Measurements from ENCODE around the gene RASD1.
"Not testable (repeated sequence)": the region's sequence is repeated elsewhere in the genome, so short reads cannot be mapped to it uniquely, and the experiment has no call there.

The RASD1 gene

DNA sequence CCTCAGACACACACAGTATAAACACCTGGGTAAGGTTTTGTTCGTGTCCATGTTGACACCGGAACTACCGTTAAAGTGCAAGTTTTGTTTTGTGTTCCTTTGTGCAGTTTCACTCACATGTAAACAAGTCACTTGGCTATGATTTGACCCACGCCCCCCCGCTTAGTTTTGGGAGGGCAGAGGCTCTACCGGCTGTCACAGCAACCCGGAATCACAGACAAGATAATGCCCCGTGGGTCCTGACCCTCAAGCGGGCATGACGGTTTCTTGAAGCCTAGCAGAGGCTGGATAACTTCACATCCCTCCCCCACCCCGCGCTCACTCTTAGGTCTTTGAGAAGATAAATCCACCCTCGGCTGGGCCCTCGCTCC is 1.7 kb downstream of the RASD1 start:
- peaks cover 28% of the 10 kb centered on the region for H3K4me1 ChIP-seq (ENCODE audit: control insufficient read depth, insufficient read depth, low read length)
- peaks cover 19 to 23% of the 10 kb centered on the region in 2 donors for H3K36me3 ChIP-seq (ENCODE audit: control insufficient read depth in 2 of 2, insufficient read depth in 2 of 2, low read length in 2 of 2)
- no peaks in the 10 kb centered on the region for H3K9me3 ChIP-seq (ENCODE audit: control insufficient read depth in 2 of 2, low read length in 2 of 2)
- H3K9ac ChIP-seq (ENCODE audit: low read length in 2 of 2): no peak overlapping the region
- H3K4me3 ChIP-seq (ENCODE audit: low read length in 2 of 2): peak overlapping the region in 1 of 2 donors; percentile 80
- H3K27me3 ChIP-seq (ENCODE audit: control insufficient read depth in 1 of 2, insufficient read depth in 2 of 2, low read length in 2 of 2): no peaks in the 10 kb centered on the region
- H3K27ac ChIP-seq (ENCODE audit: low read length): no peak overlapping the region

DNA sequence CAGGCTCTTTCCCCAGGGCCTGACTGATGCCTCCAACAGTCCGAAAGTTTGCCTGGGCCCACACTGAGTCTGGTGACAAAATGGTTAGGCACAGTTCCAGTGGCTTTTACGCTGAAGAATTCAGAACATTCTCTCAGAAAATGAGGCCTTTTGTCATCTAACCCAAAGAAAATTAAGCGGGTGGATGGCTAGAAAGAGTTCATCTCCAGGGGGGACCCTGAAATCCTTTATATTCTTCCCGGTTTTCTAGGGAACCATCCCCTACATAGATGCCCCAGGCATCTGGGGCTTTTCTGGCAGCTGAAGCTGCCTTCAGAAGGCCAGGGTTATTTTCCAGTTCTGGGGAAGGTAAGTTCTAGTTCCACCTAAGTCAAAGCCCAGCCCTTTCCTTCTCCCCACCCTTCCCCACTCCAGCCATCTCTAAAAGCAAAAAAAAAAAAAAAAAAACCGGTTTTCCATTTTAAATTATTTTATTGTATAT is 2.2 kb downstream of the RASD1 start:
- Histone ChIP-seq H3K9me3 (ENCODE audit: control insufficient read depth in 2 of 2, low read length in 2 of 2) (no peaks in the 10 kb centered on the region), H3K9ac (ENCODE audit: low read length in 2 of 2) (no peak overlapping the region), H3K4me1 (ENCODE audit: control insufficient read depth, insufficient read depth, low read length) (peaks cover 28% of the 10 kb centered on the region), H3K27ac (ENCODE audit: low read length) (no peak overlapping the region), H3K4me3 (ENCODE audit: low read length in 2 of 2) (no peak overlapping the region), H3K36me3 (ENCODE audit: control insufficient read depth in 2 of 2, insufficient read depth in 2 of 2, low read length in 2 of 2) (peaks cover 19 to 24% of the 10 kb centered on the region in 2 donors), H3K27me3 (ENCODE audit: control insufficient read depth in 1 of 2, insufficient read depth in 2 of 2, low read length in 2 of 2) (no peaks in the 10 kb centered on the region)

DNA sequence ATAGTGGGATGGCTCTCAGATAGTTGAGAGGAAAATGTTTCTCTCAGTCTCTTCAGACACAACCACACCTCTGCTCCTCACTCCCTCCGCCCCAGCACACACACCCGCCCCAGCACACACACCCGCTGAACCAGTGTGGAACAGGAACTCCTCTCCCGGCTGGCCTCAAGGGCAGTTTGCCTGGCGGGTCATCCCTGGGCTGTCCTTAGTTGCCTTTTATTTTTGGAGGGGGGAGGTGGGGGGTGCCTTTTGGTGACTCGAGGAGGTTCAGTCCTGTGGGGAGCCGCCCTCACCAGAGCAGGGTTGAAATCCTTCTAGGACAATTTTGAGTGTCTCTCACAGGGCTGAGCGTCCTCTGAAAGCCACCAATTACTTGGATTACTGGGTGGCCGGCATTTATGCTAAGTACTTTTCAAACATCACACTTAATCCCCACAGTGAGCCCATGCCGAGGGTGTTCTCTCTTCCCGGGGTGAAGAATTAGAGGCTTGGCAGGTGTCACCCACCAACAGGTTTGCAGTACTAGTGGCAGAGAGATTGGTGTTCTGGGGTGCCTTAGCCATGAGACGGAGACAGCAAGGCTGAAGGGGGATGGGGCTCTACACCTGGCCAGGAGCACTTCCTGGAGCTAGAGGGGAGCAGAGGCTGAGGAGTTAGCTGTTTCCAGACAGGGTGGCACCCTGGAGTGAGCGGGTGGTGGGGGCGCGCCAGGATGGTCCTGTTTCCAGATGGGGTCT is 2.8 kb downstream of the RASD1 start:
- no peak overlapping the region for H3K27ac ChIP-seq (ENCODE audit: low read length)
- no peak overlapping the region for H3K9ac ChIP-seq (ENCODE audit: low read length in 2 of 2)
- H3K27me3 ChIP-seq (ENCODE audit: control insufficient read depth in 1 of 2, insufficient read depth in 2 of 2, low read length in 2 of 2): no peaks in the 10 kb centered on the region
- no peak overlapping the region for H3K4me3 ChIP-seq (ENCODE audit: low read length in 2 of 2)
- no peaks in the 10 kb centered on the region for H3K9me3 ChIP-seq (ENCODE audit: control insufficient read depth in 2 of 2, low read length in 2 of 2)
- H3K36me3 ChIP-seq (ENCODE audit: control insufficient read depth in 2 of 2, insufficient read depth in 2 of 2, low read length in 2 of 2): peaks cover 19 to 28% of the 10 kb centered on the region in 2 donors
- peaks cover 28% of the 10 kb centered on the region for H3K4me1 ChIP-seq (ENCODE audit: control insufficient read depth, insufficient read depth, low read length)

DNA sequence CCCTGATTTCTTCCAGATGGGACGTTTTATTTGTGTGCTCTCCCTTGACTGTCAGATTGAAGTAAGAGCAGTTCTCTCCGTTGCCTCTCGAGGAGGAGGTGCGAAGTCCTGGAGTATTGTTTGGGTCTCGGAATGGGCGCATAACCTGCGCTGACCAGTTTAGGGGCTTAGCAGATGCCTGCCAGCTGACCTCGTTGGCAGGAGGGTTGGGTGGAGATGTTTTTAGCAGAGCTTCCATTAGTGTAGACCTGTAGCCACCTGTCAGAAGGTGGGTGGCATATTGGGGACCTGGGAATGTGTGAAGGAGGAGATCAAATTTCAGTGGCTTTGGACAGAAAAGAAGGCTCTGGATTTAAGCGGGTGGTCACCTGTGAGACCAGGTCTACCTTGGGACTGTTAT is 3.6 kb downstream of the RASD1 start:
- Histone ChIP-seq H3K4me1 (ENCODE audit: control insufficient read depth, insufficient read depth, low read length) (peaks cover 28% of the 10 kb centered on the region), H3K9ac (ENCODE audit: low read length in 2 of 2) (no peak overlapping the region), H3K36me3 (ENCODE audit: control insufficient read depth in 2 of 2, insufficient read depth in 2 of 2, low read length in 2 of 2) (peaks cover 26 to 30% of the 10 kb centered on the region in 2 donors), H3K27ac (ENCODE audit: low read length) (no peak overlapping the region), H3K27me3 (ENCODE audit: control insufficient read depth in 1 of 2, insufficient read depth in 2 of 2, low read length in 2 of 2) (no peaks in the 10 kb centered on the region), H3K4me3 (ENCODE audit: low read length in 2 of 2) (no peak overlapping the region), H3K9me3 (ENCODE audit: control insufficient read depth in 2 of 2, low read length in 2 of 2) (no peaks in the 10 kb centered on the region)

DNA sequence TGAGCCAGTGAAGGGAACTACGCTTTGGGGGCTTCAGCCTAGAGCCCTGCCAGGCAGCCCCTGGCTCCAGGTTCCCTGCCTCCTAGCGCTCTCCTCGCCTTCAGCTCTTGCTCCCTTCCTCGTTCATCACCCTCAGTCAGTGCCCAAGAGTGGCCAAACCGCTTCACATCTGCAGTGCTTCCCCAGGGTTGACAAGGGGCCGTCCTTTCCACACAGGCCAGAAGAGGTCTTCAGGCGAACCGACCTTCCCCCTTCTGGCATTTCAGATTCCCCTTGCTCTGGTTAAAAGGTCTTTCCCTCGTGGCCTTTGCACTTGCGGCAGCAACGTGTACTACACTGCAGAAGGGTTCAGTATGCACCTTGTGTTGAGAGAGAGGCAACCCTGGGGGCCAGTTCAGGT is 4.1 kb downstream of the RASD1 start:
- Histone ChIP-seq H3K4me3 (ENCODE audit: low read length in 2 of 2) (no peak overlapping the region), H3K36me3 (ENCODE audit: control insufficient read depth in 2 of 2, insufficient read depth in 2 of 2, low read length in 2 of 2) (peaks cover 28 to 33% of the 10 kb centered on the region in 2 donors), H3K27ac (ENCODE audit: low read length) (no peak overlapping the region), H3K9ac (ENCODE audit: low read length in 2 of 2) (no peak overlapping the region), H3K27me3 (ENCODE audit: control insufficient read depth in 1 of 2, insufficient read depth in 2 of 2, low read length in 2 of 2) (no peaks in the 10 kb centered on the region), H3K4me1 (ENCODE audit: control insufficient read depth, insufficient read depth, low read length) (peaks cover 26% of the 10 kb centered on the region), H3K9me3 (ENCODE audit: control insufficient read depth in 2 of 2, low read length in 2 of 2) (no peaks in the 10 kb centered on the region)

DNA sequence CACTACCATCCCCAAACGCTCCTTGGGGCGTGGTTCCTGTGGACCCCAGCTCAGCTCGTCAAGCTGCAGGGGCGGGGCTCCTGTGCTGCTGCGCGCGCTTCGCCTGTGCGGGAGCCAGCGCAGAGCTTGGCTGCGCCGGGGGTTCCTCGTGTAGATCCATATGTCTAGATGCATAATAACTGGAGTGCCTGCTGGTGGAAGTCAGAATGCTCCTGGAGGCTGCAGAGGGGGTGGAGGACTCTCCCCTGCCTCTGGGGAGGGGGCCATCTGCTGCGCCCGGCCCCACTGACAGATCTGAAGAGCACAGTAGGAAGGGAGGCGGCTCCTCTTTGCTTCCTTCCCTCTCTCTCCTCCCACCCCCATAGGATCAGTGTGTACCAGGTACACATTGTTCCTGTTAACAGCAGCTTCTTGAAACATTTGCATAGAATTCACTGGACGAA is 4.6 kb downstream of the RASD1 start:
- Histone ChIP-seq H3K36me3 (ENCODE audit: control insufficient read depth in 2 of 2, insufficient read depth in 2 of 2, low read length in 2 of 2) (peaks cover 28 to 33% of the 10 kb centered on the region in 2 donors), H3K9ac (ENCODE audit: low read length in 2 of 2) (no peak overlapping the region), H3K4me3 (ENCODE audit: low read length in 2 of 2) (no peak overlapping the region), H3K9me3 (ENCODE audit: control insufficient read depth in 2 of 2, low read length in 2 of 2) (no peaks in the 10 kb centered on the region), H3K27me3 (ENCODE audit: control insufficient read depth in 1 of 2, insufficient read depth in 2 of 2, low read length in 2 of 2) (no peaks in the 10 kb centered on the region), H3K27ac (ENCODE audit: low read length) (no peak overlapping the region), H3K4me1 (ENCODE audit: control insufficient read depth, insufficient read depth, low read length) (peaks cover 21% of the 10 kb centered on the region)

DNA sequence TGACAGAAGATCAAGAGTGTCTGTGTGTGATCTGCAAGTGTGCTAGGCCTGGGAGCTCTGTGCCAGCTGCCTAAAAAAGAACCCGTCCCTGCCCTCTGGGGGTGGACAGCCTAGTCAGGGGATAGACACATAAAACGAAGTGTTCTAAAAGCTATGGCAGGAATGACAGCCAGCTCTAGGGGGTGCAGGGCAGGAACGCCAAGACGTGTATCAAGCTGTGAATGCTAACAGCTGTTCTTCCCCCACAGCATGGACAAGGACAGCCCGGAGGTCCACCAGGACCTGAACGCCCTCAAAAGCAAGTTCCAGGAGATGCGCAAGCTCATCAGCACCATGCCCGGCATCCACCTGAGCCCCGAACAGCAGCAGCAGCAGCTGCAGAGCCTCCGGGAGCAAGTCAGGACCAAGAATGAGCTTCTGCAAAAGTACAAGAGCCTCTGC is 5.1 kb downstream of the RASD1 start:
- Histone ChIP-seq H3K36me3 (ENCODE audit: control insufficient read depth in 2 of 2, insufficient read depth in 2 of 2, low read length in 2 of 2) (peaks cover 28 to 33% of the 10 kb centered on the region in 2 donors), H3K9me3 (ENCODE audit: control insufficient read depth in 2 of 2, low read length in 2 of 2) (no peaks in the 10 kb centered on the region), H3K4me1 (ENCODE audit: control insufficient read depth, insufficient read depth, low read length) (peaks cover 16% of the 10 kb centered on the region), H3K27ac (ENCODE audit: low read length) (no peak overlapping the region), H3K27me3 (ENCODE audit: control insufficient read depth in 1 of 2, insufficient read depth in 2 of 2, low read length in 2 of 2) (no peaks in the 10 kb centered on the region), H3K9ac (ENCODE audit: low read length in 2 of 2) (no peak overlapping the region), H3K4me3 (ENCODE audit: low read length in 2 of 2) (no peak overlapping the region)

DNA sequence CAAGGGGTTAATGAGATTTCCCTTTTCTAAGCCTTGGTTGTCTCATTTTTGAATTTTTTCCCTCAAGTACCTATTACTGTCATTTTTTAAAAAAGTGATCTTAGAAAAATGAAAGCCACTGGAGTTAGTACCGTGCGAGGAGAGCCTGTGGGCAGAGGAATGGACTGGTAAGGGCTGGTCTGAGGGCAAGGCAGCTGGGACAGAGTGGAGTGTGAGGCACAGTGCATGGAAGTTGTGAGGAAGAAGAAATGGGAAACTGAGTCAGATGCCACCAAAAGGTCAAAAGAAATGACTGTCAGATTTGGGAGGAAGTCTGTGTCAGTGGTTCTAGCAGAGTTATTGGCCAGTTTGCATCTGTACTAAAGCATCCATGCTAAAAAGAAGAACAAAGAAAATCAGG is 8.2 kb downstream of the RASD1 start:
- H3K27ac ChIP-seq (ENCODE audit: low read length): no peak overlapping the region
- no peaks in the 10 kb centered on the region for H3K9me3 ChIP-seq (ENCODE audit: control insufficient read depth in 2 of 2, low read length in 2 of 2)
- H3K4me3 ChIP-seq (ENCODE audit: low read length in 2 of 2): no peak overlapping the region
- no peaks in the 10 kb centered on the region for H3K27me3 ChIP-seq (ENCODE audit: control insufficient read depth in 1 of 2, insufficient read depth in 2 of 2, low read length in 2 of 2)
- H3K4me1 ChIP-seq (ENCODE audit: control insufficient read depth, insufficient read depth, low read length): no peaks in the 10 kb centered on the region
- H3K36me3 ChIP-seq (ENCODE audit: control insufficient read depth in 2 of 2, insufficient read depth in 2 of 2, low read length in 2 of 2): peaks cover 33 to 34% of the 10 kb centered on the region in 2 donors
- no peak overlapping the region for H3K9ac ChIP-seq (ENCODE audit: low read length in 2 of 2)

DNA sequence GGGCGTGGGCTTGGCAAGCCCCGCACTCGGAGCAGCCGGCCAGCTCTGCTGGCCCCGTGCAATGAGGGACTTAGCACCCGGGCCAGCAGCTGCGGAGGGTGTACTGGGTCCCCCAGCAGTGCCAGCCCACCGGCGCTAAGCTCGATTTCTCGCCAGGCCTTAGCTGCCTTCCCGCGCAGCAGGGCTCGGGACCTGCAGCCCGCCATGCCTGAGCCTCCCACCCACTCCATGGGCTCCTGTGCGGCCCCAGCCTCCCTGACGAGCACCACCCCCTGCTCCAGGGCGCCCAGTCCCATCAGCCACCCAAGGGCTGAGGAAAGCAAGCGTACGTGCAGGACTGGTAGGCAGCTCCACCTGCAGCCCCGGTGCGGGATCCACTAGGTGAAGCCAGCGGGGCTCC is 9.8 kb downstream of the RASD1 start:
- peaks cover 23 to 26% of the 10 kb centered on the region in 2 donors for H3K36me3 ChIP-seq (ENCODE audit: control insufficient read depth in 2 of 2, insufficient read depth in 2 of 2, low read length in 2 of 2)

DNA sequence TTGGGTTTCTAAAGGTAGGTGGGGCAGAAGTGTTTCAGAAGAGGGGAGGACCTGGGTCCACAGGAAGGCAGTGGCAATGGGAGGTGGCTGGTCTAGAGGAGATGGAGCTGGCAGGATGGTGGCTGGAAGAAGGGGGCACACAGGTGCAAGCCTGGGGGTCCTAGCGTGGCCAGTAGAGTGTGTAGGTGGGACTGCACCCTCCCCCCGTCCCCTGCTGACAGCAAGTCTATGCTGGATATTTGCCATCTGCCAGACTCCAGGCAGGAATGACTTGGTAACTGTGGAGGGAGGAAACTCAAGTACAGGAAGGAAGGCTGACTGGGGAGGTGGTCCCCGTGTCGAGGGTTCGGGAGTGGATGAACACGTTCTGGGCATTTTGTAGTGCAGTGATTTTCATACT is 10.8 kb downstream of the RASD1 start:
- no peaks in the 10 kb centered on the region for H3K9me3 ChIP-seq (ENCODE audit: control insufficient read depth in 2 of 2, low read length in 2 of 2)
- no peak overlapping the region for H3K4me3 ChIP-seq (ENCODE audit: low read length in 2 of 2)
- H3K27me3 ChIP-seq (ENCODE audit: control insufficient read depth in 1 of 2, insufficient read depth in 2 of 2, low read length in 2 of 2): no peaks in the 10 kb centered on the region
- H3K4me1 ChIP-seq (ENCODE audit: control insufficient read depth, insufficient read depth, low read length): peaks cover 13% of the 10 kb centered on the region
- no peak overlapping the region for H3K9ac ChIP-seq (ENCODE audit: low read length in 2 of 2)
- H3K36me3 ChIP-seq (ENCODE audit: control insufficient read depth in 2 of 2, insufficient read depth in 2 of 2, low read length in 2 of 2): peaks cover 15 to 21% of the 10 kb centered on the region in 2 donors
- no peak overlapping the region for H3K27ac ChIP-seq (ENCODE audit: low read length)

More for the DNA sequence above, 9.8 kb downstream of the RASD1 start:
- H3K4me1 ChIP-seq (ENCODE audit: control insufficient read depth, insufficient read depth, low read length); H3K9me3 ChIP-seq (ENCODE audit: control insufficient read depth in 2 of 2, low read length in 2 of 2); H3K9ac ChIP-seq (ENCODE audit: low read length in 2 of 2); H3K4me3 ChIP-seq (ENCODE audit: low read length in 2 of 2); H3K27ac ChIP-seq (ENCODE audit: low read length); H3K27me3 ChIP-seq (ENCODE audit: control insufficient read depth in 1 of 2, insufficient read depth in 2 of 2, low read length in 2 of 2): not testable (repeated sequence)

DNA sequence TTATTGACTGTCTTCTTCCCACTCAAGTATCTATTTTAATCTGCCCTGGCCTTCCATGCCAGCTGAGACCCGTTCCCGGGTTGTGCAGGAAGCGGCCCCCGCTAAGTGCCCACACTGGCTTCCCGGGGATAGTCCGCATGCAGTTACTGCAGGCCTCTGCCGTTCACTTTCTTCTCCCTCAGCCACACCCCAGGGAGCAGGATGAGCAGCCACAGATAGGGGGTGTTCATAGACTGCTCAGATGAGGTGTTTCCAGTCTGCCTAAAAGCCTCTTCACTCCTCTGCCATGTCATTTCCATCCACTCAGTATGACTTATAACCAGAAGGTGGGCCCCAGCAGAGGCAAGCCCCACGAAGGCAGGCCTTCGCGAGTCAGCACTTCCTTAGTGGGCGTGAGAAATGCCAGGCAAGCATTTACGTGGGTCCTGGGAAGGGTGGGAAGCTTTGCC is 11.7 kb downstream of the RASD1 start:
- no peaks in the 10 kb centered on the region for H3K27me3 ChIP-seq (ENCODE audit: control insufficient read depth in 1 of 2, insufficient read depth in 2 of 2, low read length in 2 of 2)
- H3K4me1 ChIP-seq (ENCODE audit: control insufficient read depth, insufficient read depth, low read length): peaks cover 16% of the 10 kb centered on the region
- H3K4me3 ChIP-seq (ENCODE audit: low read length in 2 of 2): no peak overlapping the region
- H3K27ac ChIP-seq (ENCODE audit: low read length): no peak overlapping the region
- no peaks in the 10 kb centered on the region for H3K9me3 ChIP-seq (ENCODE audit: control insufficient read depth in 2 of 2, low read length in 2 of 2)
- peaks cover 10 to 24% of the 10 kb centered on the region in 2 donors for H3K36me3 ChIP-seq (ENCODE audit: control insufficient read depth in 2 of 2, insufficient read depth in 2 of 2, low read length in 2 of 2)
- no peak overlapping the region for H3K9ac ChIP-seq (ENCODE audit: low read length in 2 of 2)
